GM12878 (cell line): ENCODE data around the gene LRP1. TPM values are rescaled to one million over a fixed set of nuclear protein-coding genes. Genes with fewer than 3 reads are reported as not detected.

ENCODE experiments used
- ATAC-seq: fragments of 200-7000 bp; cut with Tn5 transposase; 3 replicates; pipeline ENCODE4 v1.9.1; 2020; ENCODE audit warnings: mild to moderate bottlenecking, moderate library complexity
- BruUV-seq: library from RNA; stranded (reverse); fragments of 400-500 nt; replicated peaks from 2 replicates; lab custom pipeline; 2021; lab: Mats Ljungman, UMichigan
- CTCF ChIA-PET: fragments of 300-600 bp; sonication (Branson Sonifier 250); formaldehyde crosslinking; extraction: SDS; loops from one replicate; lab custom pipeline; 2021; ENCODE audit warnings: inconsistent platforms; lab: Yijun Ruan, JAX
- POLR2A ChIA-PET: fragments of 350-600 bp; formaldehyde crosslinking; extraction: SDS; loops from one replicate; lab custom pipeline; 2021; ENCODE audit warnings: inconsistent platforms; lab: Charles Lee
- RAD21 ChIA-PET: fragments of 300-600 bp; sonication (Branson Sonifier 250); formaldehyde crosslinking; loops from one replicate; lab custom pipeline; 2023; ENCODE audit warnings: antibody characterized with exemption; ENCODE audit not compliant: unreplicated experiment; lab: Charles Lee
- SMC1A ChIA-PET: fragments of 300-600 bp; sonication (Branson Sonifier 250); formaldehyde crosslinking; loops from one replicate; lab custom pipeline; 2023; ENCODE audit not compliant: unreplicated experiment, uncharacterized antibody; lab: Charles Lee
- DNase-seq: peaks from one replicate; pipeline ENCODE4 v3.0.0-alpha.2; 2011; ENCODE audit warnings: low read depth, low spot score
- FAIRE-seq: peaks from 3 replicates; lab custom pipeline; 2011; peaks lifted over from hg19 to GRCh38; lab: Jason Lieb, UNC
- H2AFZ ChIP-seq: 2 replicates; pipeline ENCODE4 v1.6.0; 2011; ENCODE audit warnings: low read depth, low read length, control low read depth; ENCODE audit not compliant: control insufficient read depth
- H3K27ac ChIP-seq: 2 replicates; pipeline ENCODE4 v1.5.1; 2011; ENCODE audit warnings: control low read depth; ENCODE audit not compliant: control insufficient read depth, insufficient read depth
- H3K27me3 ChIP-seq, 2 experiments: replicated peaks in 1 of 2; 2 replicates each; pipeline versions ENCODE4 v1.6.0 to v1.6.1; 2011; ENCODE audit warnings: low read length in 1 of 2; ENCODE audit not compliant: control insufficient read depth in 2 of 2, insufficient read depth in 2 of 2
- H3K36me3 ChIP-seq, 2 experiments: 2 replicates each; pipeline ENCODE4 v1.5.1; 2011; ENCODE audit warnings: low read length in 1 of 2; ENCODE audit not compliant: control insufficient read depth in 2 of 2, insufficient read depth in 2 of 2
- H3K4me1 ChIP-seq: 2 replicates; pipeline ENCODE4 v1.6.1; 2011; ENCODE audit warnings: mild to moderate bottlenecking, low read length, moderate library complexity, mixed read lengths; ENCODE audit not compliant: control insufficient read depth, insufficient read depth
- H3K4me2 ChIP-seq: 2 replicates; pipeline ENCODE4 v1.6.0; 2011; ENCODE audit warnings: control low read depth; ENCODE audit not compliant: control insufficient read depth, insufficient read depth
- H3K4me3 ChIP-seq: fragments of 200-600 bp; sonication (generic); 2 replicates; pipeline ENCODE4 v1.5.1; 2016
- H3K79me2 ChIP-seq: 2 replicates; pipeline ENCODE4 v1.6.0; 2011; ENCODE audit warnings: low read length; ENCODE audit not compliant: control insufficient read depth, insufficient read depth
- H3K9ac ChIP-seq: 2 replicates; pipeline ENCODE4 v1.8.0; 2011; ENCODE audit warnings: low read length, control low read depth, mixed read lengths; ENCODE audit not compliant: control insufficient read depth, insufficient read depth
- H3K9me3 ChIP-seq: replicated peaks from 3 replicates; pipeline ENCODE4 v1.5.1; 2011; ENCODE audit warnings: mild to moderate bottlenecking, low read length; ENCODE audit not compliant: control insufficient read depth, insufficient read depth
- H4K20me1 ChIP-seq: 2 replicates; pipeline ENCODE4 v1.6.0; 2011; ENCODE audit not compliant: control insufficient read depth, insufficient read depth
- BCL3 ChIP-seq: IDR thresholded peaks from 2 replicates; pipeline ENCODE4 v1.6.1; 2011; ENCODE audit warnings: borderline replicate concordance, low read depth, mild to moderate bottlenecking, moderate library complexity, low read length; ENCODE audit not compliant: insufficient read depth, poor library complexity, severe bottlenecking
- E2F4 ChIP-seq: IDR thresholded peaks from 2 replicates; pipeline ENCODE4 v1.6.1; 2012; ENCODE audit warnings: low read depth, low read length, improper control_type of control experiment
- EGR1 ChIP-seq, 2 experiments: IDR thresholded peaks; 1 replicate in 1 of 2; 2 replicates in 1 of 2; pipeline ENCODE4 v1.6.1; 2011 to 2012; ENCODE audit warnings: low read depth in 2 of 2, low read length in 2 of 2, borderline replicate concordance in 1 of 2, mild to moderate bottlenecking in 1 of 2, moderate library complexity in 1 of 2
- IKZF2 ChIP-seq, 2 experiments: fragments of 450-650 bp; IDR thresholded peaks; 2 replicates each; pipeline ENCODE4 v1.6.1; 2017; ENCODE audit warnings: mild to moderate bottlenecking in 2 of 2, moderate library complexity in 2 of 2
- MYC ChIP-seq: IDR thresholded peaks from 2 replicates; pipeline ENCODE4 v1.6.1; 2011; ENCODE audit warnings: mild to moderate bottlenecking, low read length, moderate library complexity, inconsistent platforms; ENCODE audit not compliant: insufficient read depth, insufficient replicate concordance, insufficient read length, severe bottlenecking
- POLR2AphosphoS5 ChIP-seq: IDR thresholded peaks from 2 replicates; pipeline ENCODE4 v1.6.1; 2011; ENCODE audit warnings: mild to moderate bottlenecking, low read length, inconsistent platforms
- RBBP5 ChIP-seq: fragments of 200-600 bp; sonication (generic); conservative IDR thresholded peaks from 2 replicates; pipeline ENCODE4 v1.6.1; 2016
- SMARCA5 ChIP-seq: fragments of 450-650 bp; IDR thresholded peaks from 2 replicates; pipeline ENCODE4 v1.6.1; 2017; ENCODE audit warnings: mild to moderate bottlenecking
- ZBTB33 ChIP-seq: fragments of 450-650 bp; IDR thresholded peaks from 2 replicates; pipeline ENCODE4 v1.6.1; 2017; ENCODE audit warnings: mild to moderate bottlenecking
- WGBS: methylation state at CpG from one replicate; pipeline ENCODE4 v1.1.6; 2016; ENCODE audit warnings: low lambda C conversion rate; ENCODE audit not compliant: insufficient replicate concordance, insufficient coverage; ENCODE audit errors: missing lambda C conversion rate; 5-methylcytosine and 5-hydroxymethylcytosine counted together
- in situ Hi-C: fragments of 300-500 bp; cut with MboI; formaldehyde crosslinking; loops from 9 replicates; pipeline ENCODE4 v1.14.3; 2018; ENCODE audit warnings: mixed read lengths
- intact Hi-C: fragments of 100-400 bp; cut with micrococcal nuclease; formaldehyde crosslinking; loops from one replicate; pipeline ENCODE4 v1.14.2; 2022; ENCODE audit not compliant: unreplicated experiment
- polyA plus RNA-seq, 11 experiments: library from polyadenylated mRNA; depleted of rRNA in 4 of 11; unstranded in 6 of 11; stranded (reverse) in 5 of 11; fragments of >200 nt; fragmentation: Nextera tagmentation in 4 of 11; fragmentation: Illumina TruSeq in 1 of 11; extraction: Ambion mirVana in 4 of 11; extraction: Trizol in 1 of 11; gene quantifications; 1 replicate in 1 of 11; 2 replicates in 10 of 11; pipeline versions ENCODE4 v1.2.1 to v1.2.3, GENCODE V29; 2011 to 2016; ENCODE audit warnings: inconsistent platforms in 2 of 11, missing spikeins in 2 of 11, low read depth in 1 of 11
- total RNA-seq, 4 experiments: library from RNA; depleted of rRNA in 3 of 4; stranded (reverse); fragments of >200 nt in 3 of 4; fragmentation: Illumina TruSeq in 1 of 4; extraction: Trizol in 1 of 4; gene quantifications; 2 replicates each; pipeline versions ENCODE4 v1.2.1 to v1.2.3, GENCODE V29; 2013 to 2021

The LRP1 gene
- total and polyA plus RNA-seq, 10 of the 15 experiments (the other 5 are each of a cell fraction or from before 2014, with no cell fraction given) = under 0.01 to 1.1 (median 0.20) TPM; not detected in 2

GRCh38 chr12:57090924-57091637 is 37.2 kb upstream of the LRP1 start:
- intact Hi-C loops = no loop called here
- Histone ChIP-seq H3K9me3 (no peaks in the 10 kb centered on the region), H4K20me1 (no peaks in the 10 kb centered on the region), H3K27ac (no peak overlapping the region), H3K4me1 (peaks cover 43% of the 10 kb centered on the region), H3K27me3 (no peaks in the 10 kb centered on the region), H3K36me3 (peaks cover 9 to 18% of the 10 kb centered on the region in 2 experiments), H3K79me2 (peaks cover 34% of the 10 kb centered on the region), H3K9ac (no peak overlapping the region), H3K4me2 (peak overlapping the region; percentile 75), H3K4me3 (peak overlapping the region; percentile 52), H2AFZ (no peak overlapping the region)
- ChIA-PET RAD21 (interaction anchor here (2.0 to 8.8 kb wide), 4 partner anchors 12 to 20 kb away, joined by 14 to 199 read pairs (median 76); partner anchors contain the start of genes NEMP1 and STAT6), CTCF (interaction anchor here (1.6 to 9.0 kb wide), 7 partner anchors 11 to 83 kb away, joined by 4 to 205 read pairs (median 7); partner anchors contain the start of genes NEMP1 and STAT6), SMC1A (interaction anchor here (1.0 to 10.4 kb wide), 7 partner anchors 11 to 92 kb away, joined by 3 to 169 read pairs (median 29); partner anchors contain the start of genes NEMP1 and STAT6), POLR2A (interaction anchor here (0.9 to 7.6 kb wide), 6 partner anchors 12 to 26 kb away, joined by 3 to 74 read pairs (median 29); partner anchors contain the start of genes NEMP1 and STAT6)
- BruUV-seq = no TSS peak
- TF ChIP-seq IKZF2 (IDR thresholded peaks at IDR 0.05) (no peak), EGR1 (IDR thresholded peaks at IDR 0.05; ENCODE audit: borderline replicate concordance in 1 of 2, low read depth in 2 of 2, low read length in 2 of 2) (no peak), ZBTB33 (no peak), MYC (no peak), BCL3 (no peak), POLR2AphosphoS5 (no peak), E2F4 (no peak), RBBP5 (no peak), SMARCA5 (no peak)
- WGBS = 79% methylated on average over 17 of the region's 22 CpGs
- FAIRE-seq = no peak
- DNase-seq = no peak
- no peak for ATAC-seq
- in situ Hi-C loops = no loop called here
